CD4-positive, alpha-beta T cell (primary cell): ENCODE measurements around the gene FAM120B. TPM values are rescaled to one million over a fixed set of nuclear protein-coding genes. Genes with fewer than 3 reads are reported as not detected.

ENCODE experiments used
- ATAC-seq: fragments of 200-7000 bp; cut with Tn5 transposase; one replicate; pipeline ENCODE4 v1.10.0; 2022; ENCODE audit warnings: mild to moderate bottlenecking; ENCODE audit not compliant: poor library complexity
- CTCF ChIA-PET: fragments of 350-600 bp; sonication (Branson Sonifier 250); formaldehyde crosslinking; loops from one replicate; lab custom pipeline; 2021; ENCODE audit warnings: antibody characterized with exemption, inconsistent platforms; lab: Charles Lee
- POLR2A ChIA-PET: fragments of 350-600 bp; sonication (Branson Sonifier 250); formaldehyde crosslinking; loops from one replicate; lab custom pipeline; 2021; ENCODE audit warnings: antibody characterized with exemption, inconsistent platforms; lab: Charles Lee
- DNase-seq, 14 experiments: peaks; one replicate each; pipeline ENCODE4 v3.0.0-alpha.2; 2013 to 2020; ENCODE audit warnings: mixed read lengths in 2 of 14
- H3K27ac ChIP-seq, 2 donors: one replicate each; pipeline versions ENCODE4 v1.5.1 to v1.7.0; 2013; ENCODE audit warnings: low read length in 2 of 2, low read depth in 1 of 2, mild to moderate bottlenecking in 1 of 2
- H3K27me3 ChIP-seq, 2 experiments: 1 replicate in 1 of 2; 2 replicates in 1 of 2; pipeline versions ENCODE4 v1.6.1 to v1.7.0; 2013; ENCODE audit warnings: low read length in 2 of 2, control low read depth in 1 of 2, mild to moderate bottlenecking in 1 of 2, moderate library complexity in 1 of 2; ENCODE audit not compliant: insufficient read depth in 2 of 2, control insufficient read depth in 1 of 2
- H3K36me3 ChIP-seq: one replicate; pipeline ENCODE4 v1.6.1; 2013; ENCODE audit warnings: low read length, control low read depth; ENCODE audit not compliant: insufficient read depth
- H3K4me1 ChIP-seq: one replicate; pipeline ENCODE4 v1.6.1; 2013; ENCODE audit warnings: low read length, control low read depth; ENCODE audit not compliant: insufficient read depth
- H3K4me3 ChIP-seq: one replicate; pipeline ENCODE4 v1.5.1; 2013; ENCODE audit warnings: mild to moderate bottlenecking, low read length, moderate library complexity
- H3K9me3 ChIP-seq, 2 experiments: 1 replicate in 1 of 2; 2 replicates in 1 of 2; pipeline versions ENCODE4 v1.6.1 to v1.7.0; 2013; ENCODE audit warnings: low read length in 2 of 2, mild to moderate bottlenecking in 2 of 2, control low read depth in 1 of 2, moderate library complexity in 1 of 2; ENCODE audit not compliant: control insufficient read depth in 1 of 2, insufficient read depth in 1 of 2
- H3K27ac Mint-ChIP-seq: one replicate; pipeline ENCODE4 v1.8.0; 2020; ENCODE audit warnings: mixed read lengths
- H3K27me3 Mint-ChIP-seq: one replicate; pipeline ENCODE4 v1.8.0; 2021; ENCODE audit warnings: mixed read lengths
- H3K36me3 Mint-ChIP-seq: one replicate; pipeline ENCODE4 v1.8.0; 2021; ENCODE audit warnings: low read depth, mixed read lengths
- H3K4me1 Mint-ChIP-seq: one replicate; pipeline ENCODE4 v1.8.0; 2021; ENCODE audit warnings: low read depth, mixed read lengths
- H3K4me3 Mint-ChIP-seq: one replicate; pipeline ENCODE4 v1.8.0; 2020; ENCODE audit warnings: mild to moderate bottlenecking, mixed read lengths
- H3K9me3 Mint-ChIP-seq: one replicate; pipeline ENCODE4 v1.8.0; 2020; ENCODE audit warnings: mixed read lengths
- CTCF ChIP-seq: fragments of 200-600 bp; IDR thresholded peaks from one replicate; pipeline ENCODE4 v1.8.0; 2022; ENCODE audit warnings: antibody characterized with exemption, mild to moderate bottlenecking
- intact Hi-C, 2 experiments: fragments of 100-400 bp; cut with DNase I in 1 of 2; cut with micrococcal nuclease in 1 of 2; formaldehyde crosslinking; loops; one replicate each; pipeline versions ENCODE4 v1.15.1 to v1.9.0; 2023 to 2025; cut with DNase I, micrococcal nuclease
- total RNA-seq, 174 experiments: library from RNA in 2 of 174; stranded (reverse) in 2 of 174; gene quantifications; one replicate each; pipeline ENCODE4 v1.2.3 and lab custom pipeline; 2021 to 2026

The FAM120B gene
- total RNA-seq, 2 experiments from 2014 or later, result 24.1 to 26.7 TPM

GRCh38 chr6:170435766-170436165 is 129.2 kb downstream of the FAM120B start:
- no peak overlapping the region for H3K27ac Mint-ChIP-seq
- H3K27ac ChIP-seq, result no peak overlapping the region
- intact Hi-C loops, result no loop called here

GRCh38 chr6:170436209-170436809 is 129.8 kb downstream of the FAM120B start:
- ATAC-seq (no peak), DNase-seq (no peak)
- no peak overlapping the region for H3K4me3 Mint-ChIP-seq
- ChIA-PET POLR2A (no interaction called here), CTCF (no interaction called here)
- H3K4me3 ChIP-seq, result no peak overlapping the region
- peaks cover 4 to 31% of the 10 kb centered on the region in 2 experiments for H3K9me3 ChIP-seq
- no peak overlapping the region for H3K27ac ChIP-seq
- H3K27ac Mint-ChIP-seq, result no peak overlapping the region
- peaks cover 2% of the 10 kb centered on the region for H3K9me3 Mint-ChIP-seq
- peaks cover 0 to 3% of the 10 kb centered on the region in 2 experiments for H3K27me3 ChIP-seq
- peaks cover 9% of the 10 kb centered on the region for H3K27me3 Mint-ChIP-seq
- no peak for TF ChIP-seq CTCF
- H3K36me3 ChIP-seq, result no peaks in the 10 kb centered on the region
- H3K4me1 ChIP-seq, result peaks cover 4% of the 10 kb centered on the region
- peaks cover 4% of the 10 kb centered on the region for H3K4me1 Mint-ChIP-seq
- intact Hi-C loops, result no loop called here
- H3K36me3 Mint-ChIP-seq, result no peaks in the 10 kb centered on the region

More at GRCh38 chr6:170435766-170436165, 129.2 kb downstream of the FAM120B start:
- H3K4me1 ChIP-seq, result peaks cover 4% of the 10 kb centered on the region
- no peak for TF ChIP-seq CTCF
- DNase-seq, result no peak
- peaks cover 4 to 31% of the 10 kb centered on the region in 2 experiments for H3K9me3 ChIP-seq
- ChIA-PET POLR2A (no interaction called here), CTCF (no interaction called here)
- H3K9me3 Mint-ChIP-seq, result peaks cover 2% of the 10 kb centered on the region
- H3K27me3 ChIP-seq, result peaks cover 0 to 3% of the 10 kb centered on the region in 2 experiments
- no peak overlapping the region for H3K4me3 Mint-ChIP-seq
- no peak overlapping the region for H3K4me3 ChIP-seq
- peaks cover 9% of the 10 kb centered on the region for H3K27me3 Mint-ChIP-seq
- no peak for ATAC-seq
- H3K4me1 Mint-ChIP-seq, result peaks cover 4% of the 10 kb centered on the region
- H3K36me3 Mint-ChIP-seq, result no peaks in the 10 kb centered on the region
- H3K36me3 ChIP-seq, result no peaks in the 10 kb centered on the region

GRCh38 chr6:170437719-170438401 is 131.3 kb downstream of the FAM120B start:
- Histone ChIP-seq H3K27me3 (peaks cover 0 to 3% of the 10 kb centered on the region in 2 experiments), H3K4me1 (peaks cover 4% of the 10 kb centered on the region), H3K9me3 (peaks cover 4 to 31% of the 10 kb centered on the region in 2 experiments), H3K27ac (no peak overlapping the region), H3K36me3 (no peaks in the 10 kb centered on the region), H3K4me3 (peak overlapping the region; percentile 25)
- H3K36me3 Mint-ChIP-seq, result no peaks in the 10 kb centered on the region
- no peak overlapping the region for H3K4me3 Mint-ChIP-seq
- POLR2A ChIA-PET, result no interaction called here
- no peak overlapping the region for H3K27ac Mint-ChIP-seq
- TF ChIP-seq CTCF, result no peak
- CTCF ChIA-PET, result no interaction called here
- H3K4me1 Mint-ChIP-seq, result peaks cover 4% of the 10 kb centered on the region
- no peak for ATAC-seq
- peaks cover 2% of the 10 kb centered on the region for H3K9me3 Mint-ChIP-seq
- intact Hi-C loops, result no loop called here
- peaks cover 9% of the 10 kb centered on the region for H3K27me3 Mint-ChIP-seq
- DNase-seq, result no peak
